Neural cell (in vitro differentiated cells): ENCODE measurements around the gene TTC21A. TPM values are rescaled to one million over a fixed set of nuclear protein-coding genes. Genes with fewer than 3 reads are reported as not detected.

ENCODE experiments used
- H2AFZ ChIP-seq: fragments of 200-600, 300-800 bp; sonication (generic), shearing (Covaris generic); 2 replicates; pipeline ENCODE4 v1.6.0; 2014; ENCODE audit warnings: low read depth, mild to moderate bottlenecking, antibody characterized with exemption, low read length, moderate library complexity
- H3F3A ChIP-seq: fragments of 200-600 bp; shearing (Covaris generic); 2 replicates; pipeline ENCODE4 v1.6.1; 2016; ENCODE audit warnings: mild to moderate bottlenecking, moderate library complexity, mixed read lengths, antibody characterized with exemption, low read length; ENCODE audit not compliant: insufficient read depth, poor library complexity, severe bottlenecking
- H3K27ac ChIP-seq: fragments of 200-600, 300-800 bp; sonication (generic), shearing (Covaris generic); 2 replicates; pipeline ENCODE4 v1.5.1; 2014; ENCODE audit warnings: mild to moderate bottlenecking, low read length, moderate library complexity
- H3K27me3 ChIP-seq: fragments of 300-800, 200-600 bp; sonication (generic), shearing (Covaris generic); 2 replicates; pipeline ENCODE4 v1.6.0; 2014; ENCODE audit warnings: mild to moderate bottlenecking, low read depth, low read length, moderate library complexity; ENCODE audit not compliant: insufficient read depth
- H3K36me3 ChIP-seq: fragments of 300-800, 200-600 bp; sonication (generic), shearing (Covaris generic); 2 replicates; pipeline ENCODE4 v1.5.1; 2014; ENCODE audit warnings: mild to moderate bottlenecking, antibody characterized with exemption, low read length, moderate library complexity; ENCODE audit not compliant: insufficient read depth
- H3K4me2 ChIP-seq: fragments of 300-800, 200-600 bp; sonication (generic), shearing (Covaris generic); 2 replicates; pipeline ENCODE4 v1.6.0; 2014; ENCODE audit warnings: mild to moderate bottlenecking, low read length
- H3K4me3 ChIP-seq: fragments of 300-800, 200-600 bp; sonication (generic), shearing (Covaris generic); 2 replicates; pipeline ENCODE4 v1.5.1; 2014; ENCODE audit warnings: mild to moderate bottlenecking, low read length, moderate library complexity
- H3K79me2 ChIP-seq: fragments of 200-600 bp; shearing (Covaris generic); replicated peaks from 2 replicates; pipeline ENCODE4 v1.6.0; 2014; ENCODE audit warnings: mild to moderate bottlenecking, low read length, moderate library complexity; ENCODE audit not compliant: insufficient read depth
- H3K9ac ChIP-seq: fragments of 300-800, 200-600 bp; sonication (generic), shearing (Covaris generic); 2 replicates; pipeline ENCODE4 v1.6.1; 2016; ENCODE audit warnings: mild to moderate bottlenecking, low read length, mixed read lengths
- H3K9me2 ChIP-seq: fragments of 200-600 bp; shearing (Covaris generic); 2 replicates; pipeline ENCODE4 v1.6.1; 2016; ENCODE audit warnings: mild to moderate bottlenecking, low read length, mixed read lengths; ENCODE audit not compliant: insufficient read depth
- H3K9me3 ChIP-seq: fragments of 200-600, 300-800 bp; sonication (generic), shearing (Covaris generic); 2 replicates; pipeline ENCODE4 v1.6.1; 2016; ENCODE audit warnings: mild to moderate bottlenecking, mixed run types, low read length, moderate library complexity, mixed read lengths
- H4K20me1 ChIP-seq: fragments of 200-600 bp; shearing (Covaris generic); 2 replicates; pipeline ENCODE4 v1.6.1; 2016; ENCODE audit warnings: mild to moderate bottlenecking, mixed run types; ENCODE audit not compliant: insufficient read depth
- EP300 ChIP-seq: fragments of 450-650 bp; conservative IDR thresholded peaks from 2 replicates; pipeline ENCODE4 v1.6.1; 2014; ENCODE audit warnings: antibody characterized with exemption, mild to moderate bottlenecking, moderate library complexity; ENCODE audit not compliant: poor library complexity, severe bottlenecking
- EZH2 ChIP-seq: fragments of 200-600, 300-800 bp; shearing (Covaris generic), sonication (generic); IDR thresholded peaks from 2 replicates; pipeline ENCODE4 v1.6.1; 2014; ENCODE audit warnings: antibody characterized with exemption, low read length, borderline replicate concordance, mild to moderate bottlenecking; ENCODE audit not compliant: insufficient read depth, poor library complexity, severe bottlenecking
- MXI1 ChIP-seq: fragments of 450-650 bp; conservative IDR thresholded peaks from 2 replicates; pipeline ENCODE4 v1.6.1; 2014; ENCODE audit warnings: antibody characterized with exemption, mild to moderate bottlenecking; ENCODE audit not compliant: poor library complexity, severe bottlenecking
- POLR2AphosphoS5 ChIP-seq: IDR thresholded peaks from 2 replicates; pipeline ENCODE4 v1.6.1; 2012
- RAD21 ChIP-seq: fragments of 450-650 bp; conservative IDR thresholded peaks from 2 replicates; pipeline ENCODE4 v1.6.1; 2014; ENCODE audit warnings: antibody characterized with exemption, mild to moderate bottlenecking, moderate library complexity
- SMC3 ChIP-seq: fragments of 450-650 bp; conservative IDR thresholded peaks from 2 replicates; pipeline ENCODE4 v1.6.1; 2014; ENCODE audit warnings: antibody characterized with exemption, mild to moderate bottlenecking, moderate library complexity; ENCODE audit not compliant: poor library complexity
- TAF1 ChIP-seq: IDR thresholded peaks from 2 replicates; pipeline ENCODE4 v1.6.1; 2012; ENCODE audit warnings: low read depth
- polyA plus RNA-seq: library from polyadenylated mRNA; depleted of rRNA; stranded (reverse); fragments of >200 nt; gene quantifications from 2 replicates; pipeline ENCODE4 v1.2.3, GENCODE V29; 2014
- TF ChIP-seq, protein P1 (sequence below): IDR thresholded peaks from 2 replicates; pipeline ENCODE4 v1.6.1; 2012; ENCODE audit warnings: borderline replicate concordance
- TF ChIP-seq, protein P2 (sequence below): fragments of 450-650 bp; IDR thresholded peaks from 2 replicates; pipeline ENCODE4 v1.5.1; 2014; ENCODE audit warnings: antibody characterized with exemption, mild to moderate bottlenecking, moderate library complexity; ENCODE audit not compliant: poor library complexity, severe bottlenecking

The TTC21A gene
- polyA plus RNA-seq, 1 donor from 2014 or later, result 6.2 TPM

DNA sequence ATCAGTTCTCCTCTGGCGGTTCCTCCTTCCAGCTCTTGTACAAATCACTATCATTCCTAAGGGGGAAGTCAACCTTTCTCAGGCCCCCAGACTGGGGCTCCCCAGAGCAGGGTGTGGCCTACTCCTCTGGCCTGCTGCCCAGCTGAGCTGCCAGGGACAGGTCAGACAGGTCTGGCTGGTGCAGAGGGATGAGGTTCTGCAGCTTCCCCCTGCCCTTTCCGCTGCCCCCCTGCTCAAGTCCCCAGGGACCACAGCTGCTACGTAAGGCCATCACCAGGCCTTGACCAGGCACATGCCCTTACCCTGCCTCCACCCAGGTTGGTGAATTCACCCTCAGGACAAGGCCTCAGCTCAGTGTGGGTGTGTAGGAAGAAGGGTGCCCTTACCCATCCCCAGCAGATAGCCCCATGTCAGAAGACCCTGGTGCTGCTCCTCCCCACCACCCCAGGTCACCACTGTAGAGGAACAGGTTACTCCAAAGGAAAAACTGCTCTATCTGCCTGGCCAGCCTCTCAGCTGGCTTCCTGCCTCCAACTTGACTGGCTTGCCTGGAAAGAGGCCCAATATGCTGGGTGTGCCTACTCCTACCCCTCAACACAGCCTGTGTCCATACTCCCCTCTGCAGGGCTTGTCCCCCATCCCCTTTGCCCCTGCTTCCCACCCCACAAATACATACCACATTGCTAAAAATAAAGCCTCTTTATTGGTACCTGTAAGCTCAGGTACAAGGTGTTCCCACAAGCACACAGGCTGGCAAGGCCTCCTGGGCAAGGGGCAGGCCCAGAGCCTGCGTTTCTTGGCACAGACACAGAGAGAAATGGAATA is 33.9 kb downstream of the TTC21A start:
- Histone ChIP-seq H3K27ac (no peak overlapping the region), H3K4me3 (no peak overlapping the region), H4K20me1 (no peaks in the 10 kb centered on the region), H3K79me2 (no peaks in the 10 kb centered on the region), H3K4me2 (no peak overlapping the region), H3K9ac (no peak overlapping the region), H2AFZ (no peak overlapping the region), H3K27me3 (no peaks in the 10 kb centered on the region), H3K9me2 (no peaks in the 10 kb centered on the region), H3F3A (no peaks in the 10 kb centered on the region), H3K36me3 (peaks cover 7% of the 10 kb centered on the region), H3K9me3 (no peaks in the 10 kb centered on the region)
- no peak for TF ChIP-seq EP300
- TF ChIP-seq EZH2, result no peak
- TF ChIP-seq TAF1, result no peak
- no peak for TF ChIP-seq MXI1
- TF ChIP-seq SMC3, result no peak
- no peak for TF ChIP-seq POLR2AphosphoS5
- TF ChIP-seq, protein P1, sequence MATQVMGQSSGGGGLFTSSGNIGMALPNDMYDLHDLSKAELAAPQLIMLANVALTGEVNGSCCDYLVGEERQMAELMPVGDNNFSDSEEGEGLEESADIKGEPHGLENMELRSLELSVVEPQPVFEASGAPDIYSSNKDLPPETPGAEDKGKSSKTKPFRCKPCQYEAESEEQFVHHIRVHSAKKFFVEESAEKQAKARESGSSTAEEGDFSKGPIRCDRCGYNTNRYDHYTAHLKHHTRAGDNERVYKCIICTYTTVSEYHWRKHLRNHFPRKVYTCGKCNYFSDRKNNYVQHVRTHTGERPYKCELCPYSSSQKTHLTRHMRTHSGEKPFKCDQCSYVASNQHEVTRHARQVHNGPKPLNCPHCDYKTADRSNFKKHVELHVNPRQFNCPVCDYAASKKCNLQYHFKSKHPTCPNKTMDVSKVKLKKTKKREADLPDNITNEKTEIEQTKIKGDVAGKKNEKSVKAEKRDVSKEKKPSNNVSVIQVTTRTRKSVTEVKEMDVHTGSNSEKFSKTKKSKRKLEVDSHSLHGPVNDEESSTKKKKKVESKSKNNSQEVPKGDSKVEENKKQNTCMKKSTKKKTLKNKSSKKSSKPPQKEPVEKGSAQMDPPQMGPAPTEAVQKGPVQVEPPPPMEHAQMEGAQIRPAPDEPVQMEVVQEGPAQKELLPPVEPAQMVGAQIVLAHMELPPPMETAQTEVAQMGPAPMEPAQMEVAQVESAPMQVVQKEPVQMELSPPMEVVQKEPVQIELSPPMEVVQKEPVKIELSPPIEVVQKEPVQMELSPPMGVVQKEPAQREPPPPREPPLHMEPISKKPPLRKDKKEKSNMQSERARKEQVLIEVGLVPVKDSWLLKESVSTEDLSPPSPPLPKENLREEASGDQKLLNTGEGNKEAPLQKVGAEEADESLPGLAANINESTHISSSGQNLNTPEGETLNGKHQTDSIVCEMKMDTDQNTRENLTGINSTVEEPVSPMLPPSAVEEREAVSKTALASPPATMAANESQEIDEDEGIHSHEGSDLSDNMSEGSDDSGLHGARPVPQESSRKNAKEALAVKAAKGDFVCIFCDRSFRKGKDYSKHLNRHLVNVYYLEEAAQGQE, result no peak
- TF ChIP-seq, protein P2, sequence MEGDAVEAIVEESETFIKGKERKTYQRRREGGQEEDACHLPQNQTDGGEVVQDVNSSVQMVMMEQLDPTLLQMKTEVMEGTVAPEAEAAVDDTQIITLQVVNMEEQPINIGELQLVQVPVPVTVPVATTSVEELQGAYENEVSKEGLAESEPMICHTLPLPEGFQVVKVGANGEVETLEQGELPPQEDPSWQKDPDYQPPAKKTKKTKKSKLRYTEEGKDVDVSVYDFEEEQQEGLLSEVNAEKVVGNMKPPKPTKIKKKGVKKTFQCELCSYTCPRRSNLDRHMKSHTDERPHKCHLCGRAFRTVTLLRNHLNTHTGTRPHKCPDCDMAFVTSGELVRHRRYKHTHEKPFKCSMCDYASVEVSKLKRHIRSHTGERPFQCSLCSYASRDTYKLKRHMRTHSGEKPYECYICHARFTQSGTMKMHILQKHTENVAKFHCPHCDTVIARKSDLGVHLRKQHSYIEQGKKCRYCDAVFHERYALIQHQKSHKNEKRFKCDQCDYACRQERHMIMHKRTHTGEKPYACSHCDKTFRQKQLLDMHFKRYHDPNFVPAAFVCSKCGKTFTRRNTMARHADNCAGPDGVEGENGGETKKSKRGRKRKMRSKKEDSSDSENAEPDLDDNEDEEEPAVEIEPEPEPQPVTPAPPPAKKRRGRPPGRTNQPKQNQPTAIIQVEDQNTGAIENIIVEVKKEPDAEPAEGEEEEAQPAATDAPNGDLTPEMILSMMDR, result no peak
- TF ChIP-seq RAD21, result no peak

DNA sequence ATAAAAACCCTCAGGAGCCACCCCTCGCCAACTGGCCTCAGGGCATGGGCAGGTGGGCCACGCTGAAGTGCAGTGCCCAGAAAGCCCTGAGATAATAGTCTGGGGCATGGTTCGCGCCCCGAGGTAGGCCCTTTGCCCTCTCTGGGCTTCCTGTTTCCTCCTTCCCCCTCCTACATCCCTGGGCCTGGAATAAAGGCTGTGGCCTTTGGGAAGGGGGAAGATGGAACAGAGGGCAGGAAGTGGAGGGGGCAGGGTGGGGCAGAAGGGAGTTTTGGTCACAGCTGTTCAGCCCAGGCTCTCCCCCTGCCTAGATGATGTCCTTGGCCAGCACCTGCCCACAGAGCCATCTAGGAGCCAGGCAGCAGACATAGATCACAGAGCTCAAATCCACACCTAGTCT is 34.6 kb downstream of the TTC21A start:
- H3F3A ChIP-seq, result no peaks in the 10 kb centered on the region
- H3K27me3 ChIP-seq, result no peaks in the 10 kb centered on the region
- H2AFZ ChIP-seq, result no peak overlapping the region
- no peaks in the 10 kb centered on the region for H3K9me2 ChIP-seq
- H3K9ac ChIP-seq, result no peak overlapping the region
- TF ChIP-seq TAF1, result no peak
- TF ChIP-seq RAD21, result no peak
- no peak for TF ChIP-seq SMC3
- TF ChIP-seq EP300, result no peak
- no peak for TF ChIP-seq EZH2
- no peak for TF ChIP-seq POLR2AphosphoS5
- TF ChIP-seq, protein P1, result no peak
- no peaks in the 10 kb centered on the region for H4K20me1 ChIP-seq
- H3K4me3 ChIP-seq, result no peak overlapping the region
- H3K4me2 ChIP-seq, result no peak overlapping the region
- H3K36me3 ChIP-seq, result peaks cover 7% of the 10 kb centered on the region
- H3K79me2 ChIP-seq, result no peaks in the 10 kb centered on the region
- no peaks in the 10 kb centered on the region for H3K9me3 ChIP-seq
- H3K27ac ChIP-seq, result no peak overlapping the region
